Effector CD4-positive, alpha-beta T cell (primary cell): ENCODE data around the gene SDHAF1.
"Not testable (repeated sequence)": the region's sequence is repeated elsewhere in the genome, so short reads cannot be mapped to it uniquely, and the experiment has no call there.

ENCODE experiments used
- DNase-seq: peaks from one replicate; pipeline ENCODE4 v3.0.0-alpha.2; 2020

Gene SDHAF1

DNA sequence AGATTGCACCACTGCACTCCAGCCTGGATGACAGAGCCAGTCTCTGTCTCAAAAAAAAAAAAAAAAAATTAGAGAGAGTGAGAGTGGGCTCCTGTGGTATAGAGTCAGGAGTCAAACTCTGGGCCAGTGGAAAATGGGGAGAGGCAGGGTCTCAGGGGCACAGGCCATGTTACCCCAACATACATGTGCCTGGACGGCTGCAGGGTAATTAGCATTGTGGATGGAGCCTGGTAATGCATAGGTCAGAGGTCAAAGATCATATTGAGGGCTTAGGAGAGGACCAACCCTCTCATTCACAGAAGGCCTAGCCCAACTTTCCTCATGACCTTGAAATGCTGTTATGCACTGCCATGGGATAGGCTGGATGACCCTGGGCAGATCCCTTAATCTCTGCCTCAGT lies 30.6 kb downstream of the SDHAF1 start:
- no peak for DNase-seq

DNA sequence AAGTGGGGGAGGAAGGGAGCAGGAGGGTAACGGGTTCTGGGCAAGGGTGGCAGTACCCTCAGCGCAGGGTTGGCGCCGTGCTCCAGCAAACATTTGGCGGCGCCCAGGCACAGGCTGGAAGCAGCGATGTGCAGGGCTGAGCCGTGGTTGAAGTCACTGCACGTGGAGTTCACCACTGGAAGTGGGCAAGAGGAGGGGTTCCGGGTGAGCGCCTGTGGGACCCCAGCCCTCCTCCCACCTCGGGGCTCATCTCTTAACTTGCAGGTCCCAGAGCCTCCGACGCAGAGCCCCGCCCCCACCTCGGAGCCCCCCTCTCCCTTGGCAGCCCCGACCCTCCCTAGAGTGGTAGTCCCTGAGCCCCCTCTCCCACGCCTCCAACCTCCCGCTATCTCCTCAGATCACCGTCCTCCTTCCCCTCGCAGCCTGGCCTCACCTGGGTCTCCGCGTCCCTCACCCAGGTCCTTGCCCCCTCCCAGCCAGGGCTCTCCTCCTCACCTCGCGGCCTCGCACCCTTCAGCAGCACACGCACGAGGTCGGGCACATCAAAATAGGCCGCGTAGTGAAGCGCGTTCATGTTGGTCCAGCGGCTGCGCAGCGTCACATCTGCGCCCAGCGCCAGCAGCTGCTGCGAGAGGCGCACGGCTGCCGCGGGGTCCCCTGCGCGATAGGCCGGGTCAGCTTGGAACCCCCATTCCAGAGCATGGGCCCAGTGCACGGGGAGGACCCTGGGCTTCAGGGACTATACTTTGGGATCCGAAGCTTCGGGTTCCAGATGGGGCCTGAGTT lies 31.3 kb downstream of the SDHAF1 start:
- DNase-seq: no peak

GRCh38 chr19:36027696-36028095 lies 32.7 kb downstream of the SDHAF1 start:
- no peak for DNase-seq

- DNase-seq: no peak
Observed at GRCh38 chr19:36028313-36029041, 33.5 kb downstream of the SDHAF1 start.

GRCh38 chr19:36030264-36031148 lies 35.5 kb downstream of the SDHAF1 start:
- no peak for DNase-seq

DNA sequence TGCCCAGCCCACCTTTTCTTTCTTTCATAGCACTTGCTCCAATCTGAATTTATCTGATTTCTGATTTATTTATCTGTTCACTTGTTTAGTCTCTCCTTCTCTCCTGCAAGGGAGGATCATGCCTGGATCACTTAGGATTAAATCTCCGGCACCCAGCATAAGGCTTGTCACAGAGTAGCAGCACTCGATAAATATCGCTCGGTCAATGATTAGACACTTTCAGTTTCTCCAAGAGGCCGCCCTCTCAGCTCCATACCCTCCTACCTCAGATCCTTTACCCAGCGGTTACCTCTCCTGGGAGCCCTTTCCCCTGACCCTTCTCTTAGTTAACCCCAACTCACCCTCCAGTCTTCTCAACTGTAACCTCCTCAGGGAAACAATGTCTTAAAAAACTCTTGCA lies 36.3 kb downstream of the SDHAF1 start:
- no peak for DNase-seq

- DNase-seq: no peak
Observed at GRCh38 chr19:36032251-36033104, 37.5 kb downstream of the SDHAF1 start, which contains the start of gene CLIP3. CLIP3 (minus strand) TSS chr19:36032873; CDS start chr19:36032357, 516 bp downstream.

DNA sequence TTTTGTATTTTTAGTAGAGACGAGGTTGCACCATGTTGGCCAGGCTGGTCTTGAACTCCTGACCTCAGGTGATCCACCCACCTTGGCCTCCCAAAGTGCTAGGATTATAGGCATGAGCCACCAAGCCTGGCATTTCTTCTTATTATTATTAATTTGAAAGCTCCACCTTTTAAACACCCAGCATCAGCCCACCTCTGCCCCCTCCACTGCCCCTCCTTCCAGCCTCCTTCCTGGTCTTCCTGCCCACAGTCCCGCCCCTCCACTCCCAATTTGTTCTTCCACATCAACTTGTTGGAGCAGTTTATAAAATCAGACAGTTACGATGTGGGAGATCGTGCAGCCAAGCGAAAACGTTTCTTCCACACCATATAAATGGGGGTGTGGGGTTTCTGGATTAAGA lies 45.5 kb downstream of the SDHAF1 start:
- no peak for DNase-seq

GRCh38 chr19:36041092-36041491 lies 46.1 kb downstream of the SDHAF1 start:
- DNase-seq: not testable (repeated sequence)

DNA sequence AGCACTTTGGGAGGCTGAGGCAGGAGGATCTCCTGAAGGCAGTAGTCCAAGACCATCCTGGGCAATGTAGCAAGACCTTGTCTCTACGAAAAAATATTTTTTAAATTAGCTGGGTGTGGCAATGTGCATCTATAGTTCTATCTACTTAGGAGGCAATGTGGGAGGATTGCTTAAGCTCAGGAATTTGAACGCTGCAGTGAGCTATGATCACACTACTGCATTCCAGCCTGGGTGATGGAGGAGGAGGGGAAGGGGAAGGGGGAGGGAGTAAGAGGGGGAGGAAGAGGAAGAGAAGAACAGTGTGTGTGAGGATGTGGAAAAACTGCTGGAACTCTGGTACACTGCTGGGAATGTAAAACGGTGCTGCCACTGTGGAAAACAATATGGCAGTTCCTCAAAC lies 46.8 kb downstream of the SDHAF1 start:
- no peak for DNase-seq

- DNase-seq: no peak
Observed at GRCh38 chr19:36043952-36044351, 49.0 kb downstream of the SDHAF1 start.
